ENCODE results near the gene PLPP4. TPM values are rescaled to one million over a fixed set of nuclear protein-coding genes. Genes with fewer than 3 reads are reported as not detected.

Gene PLPP4
- total RNA-seq, 1 experiment from 2014 or later, result not detected

- no peaks in the 10 kb centered on the region for H3K79me2 ChIP-seq (ENCODE audit: insufficient read depth, low read length)
- H3K4me1 Mint-ChIP-seq, result peaks cover 8 to 9% of the 10 kb centered on the region in 2 experiments
- H3K4me1 ChIP-seq (ENCODE audit: insufficient read depth, low read length), result no peaks in the 10 kb centered on the region
- no peak overlapping the region for H2BK20ac ChIP-seq (ENCODE audit: low read depth, low read length, poor library complexity, severe bottlenecking)
- no peak overlapping the region for H3T11ph ChIP-seq (ENCODE audit: low read length)
- peaks cover 0 to 6% (median 3%) of the 10 kb centered on the region in 3 experiments; a peak in 3 of 7 replicates for H3K36me3 Mint-ChIP-seq (ENCODE audit: insufficient read depth in 1 of 3, low read depth in 3 of 3)
- no peak overlapping the region for H2BK15ac ChIP-seq (ENCODE audit: low read depth, low read length)
- no peak overlapping the region for H4K5ac ChIP-seq (ENCODE audit: insufficient read length, low read depth, low read length)
- no peak overlapping the region for H3K18ac ChIP-seq (ENCODE audit: insufficient read length, low read depth, low read length)
- no peaks in the 10 kb centered on the region for H3K79me1 ChIP-seq (ENCODE audit: insufficient read depth, low read depth, low read length, poor library complexity, severe bottlenecking)
- H3K9me3 ChIP-seq (ENCODE audit: control insufficient read depth, low read depth, low read length), result no peaks in the 10 kb centered on the region
- H2AFZ ChIP-seq (ENCODE audit: low read length), result no peak overlapping the region
- no peak overlapping the region for H3K4ac ChIP-seq (ENCODE audit: low read depth, low read length)
- H2BK5ac ChIP-seq (ENCODE audit: insufficient read length, low read length), result no peak overlapping the region
- H3K23ac ChIP-seq (ENCODE audit: insufficient read length, low read depth, low read length), result no peak overlapping the region
- H2AK5ac ChIP-seq (ENCODE audit: insufficient read length, low read length), result no peak overlapping the region
- peaks cover 7% of the 10 kb centered on the region in 2 experiments; a peak in 3 of 5 replicates for H3K9me3 Mint-ChIP-seq
- no peaks in the 10 kb centered on the region; the same call in 1 of the 2 replicates for H3K27me3 Mint-ChIP-seq (ENCODE audit: low read depth)
- H3K4me3 Mint-ChIP-seq, result no peak overlapping the region
- H3K4me2 ChIP-seq (ENCODE audit: insufficient read depth, insufficient read length, low read length), result no peak overlapping the region
- no peak overlapping the region for H2BK12ac ChIP-seq (ENCODE audit: insufficient read length, low read depth, low read length)
- H4K8ac ChIP-seq (replicated peaks; ENCODE audit: insufficient read length, low read depth, low read length), result no peak overlapping the region
- TF ChIP-seq, protein P1, sequence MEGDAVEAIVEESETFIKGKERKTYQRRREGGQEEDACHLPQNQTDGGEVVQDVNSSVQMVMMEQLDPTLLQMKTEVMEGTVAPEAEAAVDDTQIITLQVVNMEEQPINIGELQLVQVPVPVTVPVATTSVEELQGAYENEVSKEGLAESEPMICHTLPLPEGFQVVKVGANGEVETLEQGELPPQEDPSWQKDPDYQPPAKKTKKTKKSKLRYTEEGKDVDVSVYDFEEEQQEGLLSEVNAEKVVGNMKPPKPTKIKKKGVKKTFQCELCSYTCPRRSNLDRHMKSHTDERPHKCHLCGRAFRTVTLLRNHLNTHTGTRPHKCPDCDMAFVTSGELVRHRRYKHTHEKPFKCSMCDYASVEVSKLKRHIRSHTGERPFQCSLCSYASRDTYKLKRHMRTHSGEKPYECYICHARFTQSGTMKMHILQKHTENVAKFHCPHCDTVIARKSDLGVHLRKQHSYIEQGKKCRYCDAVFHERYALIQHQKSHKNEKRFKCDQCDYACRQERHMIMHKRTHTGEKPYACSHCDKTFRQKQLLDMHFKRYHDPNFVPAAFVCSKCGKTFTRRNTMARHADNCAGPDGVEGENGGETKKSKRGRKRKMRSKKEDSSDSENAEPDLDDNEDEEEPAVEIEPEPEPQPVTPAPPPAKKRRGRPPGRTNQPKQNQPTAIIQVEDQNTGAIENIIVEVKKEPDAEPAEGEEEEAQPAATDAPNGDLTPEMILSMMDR (conservative IDR thresholded peaks at IDR 0.05), result no peak
- DNase-seq, result no peak
- H3K23me2 ChIP-seq (ENCODE audit: insufficient read length, low read depth, low read length, poor library complexity, severe bottlenecking), result no peaks in the 10 kb centered on the region
- H3K27ac ChIP-seq (ENCODE audit: insufficient read length, low read depth, low read length), result no peak overlapping the region
- no peak overlapping the region for H3K14ac ChIP-seq (ENCODE audit: insufficient read depth, low read length)
- H3K27ac Mint-ChIP-seq, result no peak overlapping the region
- no peaks in the 10 kb centered on the region for H4K20me1 ChIP-seq (ENCODE audit: control insufficient read depth, insufficient read depth, insufficient read length)
- H2BK120ac ChIP-seq (ENCODE audit: low read depth, low read length, poor library complexity, severe bottlenecking), result no peak overlapping the region
- no peak overlapping the region for H3K56ac ChIP-seq (ENCODE audit: insufficient read length, low read depth, low read length)
- H3K9ac ChIP-seq (ENCODE audit: extremely low read depth, insufficient read length, low read length), result no peak overlapping the region
- no peak overlapping the region for H4K91ac ChIP-seq (ENCODE audit: insufficient read length, low read depth, low read length)
- no peaks in the 10 kb centered on the region for H3K27me3 ChIP-seq (ENCODE audit: insufficient read depth, low read length)
These were observed 153.8 kb downstream of the PLPP4 start for GRCh38 chr10:120610791-120611190.

Measured in H9 (cell line).